Measurements from ENCODE around the gene HNRNPUL2.

Gene HNRNPUL2

GRCh38 chr11:62671608-62672389 lies 55.5 kb downstream of the HNRNPUL2 start, which contains the start of the genes LBHD1 and UQCC3:
Gene LBHD1 (minus strand): TSS chr11:62672267. CDS start chr11:62670031, 2,236 bp downstream.
Gene UQCC3 (plus strand): TSS chr11:62671673. CDS start chr11:62671746, 73 bp downstream.
- peak; percentile 67 to 86 (median 69) for DNase-seq (ENCODE audit: low read depth in 2 of 3, low spot score in 1 of 3)

- DNase-seq (ENCODE audit: low read depth in 2 of 3, low spot score in 1 of 3): no peak
Measured at GRCh38 chr11:62671236-62671607, 56.0 kb downstream of the HNRNPUL2 start.

GRCh38 chr11:62669420-62670161 lies 57.7 kb downstream of the HNRNPUL2 start:
- no peak for DNase-seq (ENCODE audit: low read depth in 2 of 3, low spot score in 1 of 3)

GRCh38 chr11:62667460-62667859 lies 59.8 kb downstream of the HNRNPUL2 start:
- no peak for DNase-seq (ENCODE audit: low read depth in 2 of 3, low spot score in 1 of 3)

GRCh38 chr11:62666259-62666926 lies 60.9 kb downstream of the HNRNPUL2 start:
- no peak for DNase-seq (ENCODE audit: low read depth in 2 of 3, low spot score in 1 of 3)

- peak in 1 of 3 donors; percentile 38 for DNase-seq (ENCODE audit: low read depth in 2 of 3, low spot score in 1 of 3)
Measured at GRCh38 chr11:62665599-62666258, 61.5 kb downstream of the HNRNPUL2 start.

- peak; percentile 94 to 98 (median 95) for DNase-seq (ENCODE audit: low read depth in 2 of 3, low spot score in 1 of 3)
Measured at GRCh38 chr11:62665075-62665598, 62.1 kb downstream of the HNRNPUL2 start, which contains the start of the genes C11orf98 and CSKMT. Gene C11orf98 (minus strand): TSS chr11:62665210. CDS start chr11:62665169, 41 bp downstream. Gene CSKMT (plus strand): TSS chr11:62665312. CDS start chr11:62665880, 568 bp downstream.

GRCh38 chr11:62664405-62665074 lies 62.7 kb downstream of the HNRNPUL2 start:
- peak in 1 of 3 donors; percentile 40 for DNase-seq (ENCODE audit: low read depth in 2 of 3, low spot score in 1 of 3)
